IPS-11a (cell line): Measurements from ENCODE around the gene ARHGAP23.

ENCODE experiments used
- H3K4me3 ChIP-seq: one replicate; pipeline ENCODE4 v1.5.1; 2013; ENCODE audit warnings: low read depth, low read length, control low read depth

The ARHGAP23 gene

GRCh38 chr17:38428112-38428642 lies at the start of gene ARHGAP23:
TSS of gene ARHGAP23 (plus strand) at chr17:38428464. CDS start at chr17:38428486, 22 bp downstream.
- peak within 1 kb of the TSS; percentile 63 for H3K4me3 ChIP-seq

GRCh38 chr17:38379448-38379847 lies 48.8 kb upstream of the ARHGAP23 start:
- H3K4me3 ChIP-seq, result no peak overlapping the region

- H3K4me3 ChIP-seq, result no peak overlapping the region
These were observed 33.2 kb upstream of the ARHGAP23 start for GRCh38 chr17:38395090-38395489.

GRCh38 chr17:38397227-38397626 lies 31.0 kb upstream of the ARHGAP23 start:
- no peak overlapping the region for H3K4me3 ChIP-seq

GRCh38 chr17:38400286-38400685 lies 28.0 kb upstream of the ARHGAP23 start:
- H3K4me3 ChIP-seq, result no peak overlapping the region

GRCh38 chr17:38401459-38401858 lies 26.8 kb upstream of the ARHGAP23 start:
- H3K4me3 ChIP-seq, result no peak overlapping the region

GRCh38 chr17:38402897-38403296 lies 25.4 kb upstream of the ARHGAP23 start:
- H3K4me3 ChIP-seq, result no peak overlapping the region

GRCh38 chr17:38403491-38403890 lies 24.8 kb upstream of the ARHGAP23 start:
- H3K4me3 ChIP-seq, result no peak overlapping the region

- no peak overlapping the region for H3K4me3 ChIP-seq
These were observed 23.9 kb upstream of the ARHGAP23 start for GRCh38 chr17:38404174-38404943.

GRCh38 chr17:38405654-38406053 lies 22.6 kb upstream of the ARHGAP23 start:
- H3K4me3 ChIP-seq, result no peak overlapping the region

GRCh38 chr17:38410201-38410600 lies 18.1 kb upstream of the ARHGAP23 start:
- no peak overlapping the region for H3K4me3 ChIP-seq

- peak overlapping the region; percentile 33 for H3K4me3 ChIP-seq
These were observed 12.7 kb upstream of the ARHGAP23 start for GRCh38 chr17:38415250-38416194.

GRCh38 chr17:38416840-38417209 lies 11.4 kb upstream of the ARHGAP23 start:
- H3K4me3 ChIP-seq, result no peak overlapping the region

- no peak overlapping the region for H3K4me3 ChIP-seq
These were observed 10.9 kb upstream of the ARHGAP23 start for GRCh38 chr17:38417210-38417951.

GRCh38 chr17:38418062-38418692 lies 10.1 kb upstream of the ARHGAP23 start:
- H3K4me3 ChIP-seq, result no peak overlapping the region

- H3K4me3 ChIP-seq, result peak overlapping the region; percentile 47
These were observed 9.4 kb upstream of the ARHGAP23 start for GRCh38 chr17:38418693-38419507.

- H3K4me3 ChIP-seq, result peak overlapping the region; percentile 41
These were observed 8.7 kb upstream of the ARHGAP23 start for GRCh38 chr17:38419508-38419981.

GRCh38 chr17:38420518-38420917 lies 7.7 kb upstream of the ARHGAP23 start:
- H3K4me3 ChIP-seq, result no peak overlapping the region

GRCh38 chr17:38421171-38421841 lies 7.0 kb upstream of the ARHGAP23 start:
- no peak overlapping the region for H3K4me3 ChIP-seq
